GM19455 (cell line): ENCODE measurements around the gene LYPD1.
"Not testable (repeated sequence)": the region's sequence is repeated elsewhere in the genome, so short reads cannot be mapped to it uniquely, and the experiment has no call there.

ENCODE experiments used
- ATAC-seq: cut with Tn5 transposase; IDR thresholded peaks from one replicate; pipeline ENCODE4 v1.9.1; 2021; ENCODE audit not compliant: unreplicated experiment

LYPD1 gene, protein sequence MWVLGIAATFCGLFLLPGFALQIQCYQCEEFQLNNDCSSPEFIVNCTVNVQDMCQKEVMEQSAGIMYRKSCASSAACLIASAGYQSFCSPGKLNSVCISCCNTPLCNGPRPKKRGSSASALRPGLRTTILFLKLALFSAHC

DNA sequence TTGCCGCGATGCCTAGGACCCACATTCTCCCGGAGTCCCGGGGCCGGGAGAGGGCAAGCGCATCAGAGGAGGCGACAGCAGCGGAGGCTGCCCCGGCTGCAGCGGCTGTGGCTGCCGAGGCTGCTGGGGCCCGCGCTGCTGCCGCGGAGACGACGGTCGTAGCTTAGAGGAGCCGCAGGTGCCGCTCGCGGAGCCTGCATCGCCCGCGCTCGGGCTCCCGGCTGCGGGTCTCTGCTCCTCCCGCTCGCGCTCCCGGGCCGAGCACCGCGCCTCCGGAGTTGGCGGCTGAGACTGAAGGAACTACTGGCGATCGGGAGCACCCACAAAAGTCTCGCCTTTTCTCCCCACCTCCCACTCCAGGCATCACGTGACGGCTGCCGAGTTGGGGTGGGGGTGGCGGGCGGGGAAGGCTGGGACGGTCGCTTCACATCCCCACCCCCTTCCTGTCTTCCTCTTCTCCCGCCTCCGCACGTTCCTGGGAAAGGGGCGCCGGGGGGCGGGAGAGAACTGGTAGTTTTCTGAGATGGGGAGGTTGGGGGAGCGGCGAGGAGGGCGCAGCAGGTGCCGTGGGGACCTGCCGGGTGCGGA, at the start of gene LYPD1:
Gene LYPD1, minus strand, starts transcription at position 298 of the 588 bp plus-strand sequence. Its CDS starts 273 bp downstream, at position 25.
- no peak for ATAC-seq

DNA sequence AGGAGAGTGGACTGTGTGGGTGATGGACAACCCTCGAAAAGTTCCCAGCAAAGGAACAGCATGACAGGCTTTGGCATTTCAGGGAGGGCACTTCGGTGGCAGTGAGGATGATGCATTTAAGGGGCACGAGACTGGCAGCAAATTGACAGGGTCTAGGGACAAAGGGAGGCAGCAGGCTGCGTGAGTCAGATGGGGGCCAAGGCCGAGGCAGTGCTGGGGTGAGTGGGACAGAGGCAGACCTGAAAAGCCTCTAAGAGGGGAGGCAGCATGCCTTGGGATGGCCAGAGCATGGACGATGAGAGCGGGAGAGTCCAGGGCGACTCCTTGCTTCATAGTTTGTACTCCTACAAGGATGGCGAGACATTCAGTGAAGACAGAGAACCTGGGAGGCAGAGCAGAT, 49.5 kb upstream of the LYPD1 start:
- ATAC-seq, result no peak

DNA sequence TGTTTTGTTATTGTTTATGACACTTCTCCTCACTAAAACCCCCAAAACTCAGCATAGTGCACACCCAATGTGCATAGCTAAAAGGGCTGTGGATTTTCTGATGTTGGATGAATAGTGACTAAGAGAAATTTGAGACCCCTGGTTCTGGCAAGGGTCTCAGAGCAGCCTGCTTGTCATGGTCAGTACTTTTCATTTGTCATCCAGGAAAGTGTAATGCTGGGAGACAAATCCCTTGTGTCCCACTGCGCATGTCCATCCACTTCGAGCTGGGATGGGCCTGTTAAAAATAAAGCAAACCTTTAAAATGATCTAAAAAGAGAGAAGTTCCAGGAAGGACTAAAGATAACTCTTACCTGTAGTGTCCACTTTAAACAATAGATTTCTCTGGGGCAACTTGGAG, 46.9 kb upstream of the LYPD1 start:
- ATAC-seq, result no peak

DNA sequence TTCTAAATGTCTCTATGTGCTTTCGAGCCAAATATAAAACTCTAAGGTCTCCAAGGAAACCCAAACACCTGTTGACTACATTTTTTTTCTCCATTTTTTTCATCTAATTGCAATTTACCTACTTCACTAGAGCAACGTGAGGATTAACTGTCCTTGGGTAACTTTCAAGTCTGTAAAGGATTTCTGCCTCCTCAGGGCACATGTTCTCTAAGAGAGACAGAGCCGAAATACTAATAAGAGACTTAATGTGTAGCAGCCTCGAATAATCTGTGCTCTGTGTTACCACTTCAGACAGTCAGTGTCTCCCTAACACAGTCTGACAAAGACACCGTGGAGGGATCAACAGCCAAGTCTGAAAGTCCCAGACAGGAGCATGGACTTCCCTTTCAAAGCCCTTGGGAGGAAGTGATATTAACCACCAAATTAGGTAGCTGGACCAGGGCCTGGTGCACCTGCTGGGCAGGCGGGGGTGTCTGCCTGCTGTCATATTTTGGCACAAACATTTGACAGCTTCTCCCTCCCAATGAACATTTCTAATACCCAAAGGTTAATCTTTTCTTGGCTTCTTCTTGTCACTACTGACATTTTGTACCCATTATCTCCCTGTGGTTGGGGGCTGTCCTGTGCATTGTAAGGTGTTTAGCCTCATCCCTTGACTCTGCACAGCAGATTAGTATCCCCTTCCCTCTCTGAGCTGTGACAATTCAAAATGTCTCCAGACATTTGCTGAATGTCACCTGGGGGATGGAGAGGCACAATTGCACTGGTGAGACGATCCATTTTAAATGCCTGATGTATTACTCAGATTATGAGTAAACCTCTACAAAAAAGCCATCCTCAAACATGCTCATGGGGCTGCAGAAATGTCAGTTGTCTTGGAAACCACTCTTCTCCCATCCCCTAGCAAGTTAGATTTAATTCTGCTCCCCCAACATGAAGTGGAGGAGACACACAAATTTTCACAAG, 45.7 kb upstream of the LYPD1 start:
- ATAC-seq, result no peak

DNA sequence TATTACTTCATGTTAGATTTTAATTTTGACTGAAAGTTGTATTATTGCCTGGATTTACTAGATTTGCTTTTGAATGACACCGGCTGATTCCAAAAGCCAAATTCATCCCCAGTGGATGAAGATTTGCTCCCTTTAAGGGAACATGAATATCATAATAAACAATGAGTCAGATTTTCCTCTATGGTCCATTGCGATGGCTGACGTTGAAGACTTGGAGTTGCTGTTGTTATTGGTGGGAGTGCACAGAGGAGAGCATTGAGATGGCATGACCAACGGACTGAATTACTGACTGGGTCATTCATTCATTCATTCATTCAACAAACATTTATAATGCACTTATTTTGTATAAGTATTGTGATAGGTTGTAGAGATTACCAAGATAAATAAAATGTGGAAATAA, 33.4 kb upstream of the LYPD1 start:
- ATAC-seq, result no peak

DNA sequence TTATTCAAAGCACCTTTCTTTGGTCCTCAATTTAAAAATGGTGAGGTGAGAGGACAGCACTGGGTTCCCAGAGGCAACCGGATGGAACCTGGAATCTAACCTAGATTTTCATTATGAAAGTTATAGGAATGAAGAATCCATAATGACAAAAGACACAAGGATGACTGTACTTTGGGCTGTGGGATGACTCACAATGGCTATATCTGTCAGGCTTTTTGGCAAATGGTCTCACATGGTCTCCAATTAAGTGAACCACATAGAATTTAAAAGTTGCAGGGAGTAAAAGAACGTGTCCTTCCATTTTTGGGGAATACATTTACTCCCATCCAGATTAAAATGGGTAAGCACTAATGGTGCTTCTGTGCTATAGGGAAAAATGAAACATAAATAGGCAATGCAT, 31.8 kb upstream of the LYPD1 start:
- ATAC-seq, result no peak

DNA sequence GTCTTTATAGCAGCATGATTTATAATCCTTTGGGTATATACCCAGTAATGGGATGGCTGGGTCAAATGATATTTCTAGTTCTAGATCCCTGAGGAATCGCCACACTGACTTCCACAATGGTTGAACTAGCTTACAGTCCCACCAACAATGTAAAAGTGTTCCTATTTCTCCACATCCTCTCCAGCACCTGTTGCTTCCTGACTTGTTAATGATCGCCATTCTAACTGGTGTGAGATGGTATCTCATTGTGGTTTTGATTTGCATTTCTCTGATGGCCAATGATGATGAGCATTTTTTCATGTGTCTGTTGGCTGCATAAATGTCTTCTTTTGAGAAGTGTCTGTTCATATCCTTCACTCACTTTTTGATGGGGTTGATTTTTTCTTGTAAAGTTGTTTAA, 29.8 kb upstream of the LYPD1 start:
- ATAC-seq, result not testable (repeated sequence)

DNA sequence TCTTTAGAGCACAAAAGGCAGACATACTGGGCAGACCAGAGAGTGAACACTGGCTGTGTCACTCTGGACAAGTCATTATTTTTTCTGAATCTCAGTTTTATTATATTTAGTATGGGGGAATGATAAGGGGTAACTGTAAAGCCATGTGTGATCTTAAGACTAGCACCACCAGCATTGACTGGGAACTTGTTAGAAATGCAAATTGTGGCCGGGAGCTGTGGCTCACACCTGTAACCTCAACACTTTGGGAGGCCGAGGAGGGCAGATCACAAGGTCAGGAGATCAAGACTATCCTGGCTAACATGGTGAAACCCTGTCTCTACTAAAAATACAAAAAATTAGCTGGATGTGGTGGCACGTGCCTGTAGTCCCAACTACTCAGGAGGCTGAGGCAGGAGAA, 28.3 kb upstream of the LYPD1 start:
- ATAC-seq, result not testable (repeated sequence)

DNA sequence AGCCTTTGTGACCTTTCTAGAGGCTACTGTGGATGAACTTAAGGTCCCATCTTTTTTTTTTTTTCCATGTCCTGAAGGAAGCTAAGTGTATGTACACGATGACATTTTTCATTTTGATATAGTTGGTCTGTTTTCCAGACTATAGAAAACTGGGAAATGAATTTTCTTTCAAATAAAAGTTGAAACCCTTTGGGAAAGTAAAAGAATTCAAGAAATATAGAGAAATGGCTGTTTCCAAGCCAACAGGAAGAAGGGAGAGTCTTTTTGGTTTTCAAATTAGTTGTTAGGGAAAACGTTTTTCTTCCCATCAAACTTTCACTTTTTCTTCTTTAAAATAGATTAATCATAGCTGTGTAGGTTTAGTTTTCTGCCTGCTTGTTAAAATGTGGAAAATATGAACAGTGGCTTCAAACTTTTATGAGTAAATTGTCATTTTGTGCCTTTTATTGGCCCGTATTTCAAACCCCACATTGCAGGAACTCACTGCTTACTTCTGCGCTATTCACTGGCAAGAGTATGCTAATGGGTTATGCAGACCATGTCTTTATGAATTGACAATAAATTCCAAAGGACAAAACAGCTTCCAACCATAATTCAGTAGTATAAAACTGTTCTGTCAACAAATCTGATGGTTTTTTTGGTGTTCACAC, 27.7 kb upstream of the LYPD1 start:
- no peak for ATAC-seq

DNA sequence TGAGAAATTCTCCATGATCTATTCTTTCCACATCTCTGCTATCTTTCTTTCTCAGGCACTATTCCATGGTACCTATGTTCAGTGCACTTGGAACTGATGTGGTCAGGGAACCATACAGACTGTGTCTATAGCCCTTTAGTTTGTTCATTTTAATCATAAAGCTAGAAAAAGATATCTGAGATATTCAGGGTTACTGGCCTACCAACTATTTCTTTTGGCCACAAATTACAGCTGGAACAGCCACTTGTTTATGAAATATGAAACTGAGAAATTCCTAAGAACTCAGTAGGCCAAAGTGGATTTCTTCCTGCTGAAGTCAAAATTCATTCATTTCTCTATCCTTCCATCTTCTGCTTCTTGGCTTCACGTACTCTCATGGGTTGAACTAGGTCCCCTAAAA, 22.8 kb upstream of the LYPD1 start:
- no peak for ATAC-seq

DNA sequence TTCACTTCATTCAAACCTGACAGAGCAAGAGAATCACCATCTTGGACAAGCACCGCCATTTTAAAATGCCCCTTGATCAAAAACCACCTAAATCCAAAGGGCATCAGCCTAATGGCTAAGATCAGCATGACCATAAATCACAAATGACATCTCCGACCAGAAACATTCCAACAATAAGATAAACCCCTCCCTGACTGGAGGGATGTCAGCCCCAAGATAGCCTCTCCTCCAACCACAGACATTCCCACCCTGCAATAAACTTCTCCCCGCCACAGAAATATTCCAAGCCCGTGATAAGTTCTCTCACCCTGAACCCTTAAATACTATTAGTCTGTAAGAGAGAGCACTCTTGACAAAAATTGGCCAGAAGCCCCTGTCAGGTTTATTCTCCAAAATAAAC, 21.6 kb upstream of the LYPD1 start:
- ATAC-seq, result no peak

DNA sequence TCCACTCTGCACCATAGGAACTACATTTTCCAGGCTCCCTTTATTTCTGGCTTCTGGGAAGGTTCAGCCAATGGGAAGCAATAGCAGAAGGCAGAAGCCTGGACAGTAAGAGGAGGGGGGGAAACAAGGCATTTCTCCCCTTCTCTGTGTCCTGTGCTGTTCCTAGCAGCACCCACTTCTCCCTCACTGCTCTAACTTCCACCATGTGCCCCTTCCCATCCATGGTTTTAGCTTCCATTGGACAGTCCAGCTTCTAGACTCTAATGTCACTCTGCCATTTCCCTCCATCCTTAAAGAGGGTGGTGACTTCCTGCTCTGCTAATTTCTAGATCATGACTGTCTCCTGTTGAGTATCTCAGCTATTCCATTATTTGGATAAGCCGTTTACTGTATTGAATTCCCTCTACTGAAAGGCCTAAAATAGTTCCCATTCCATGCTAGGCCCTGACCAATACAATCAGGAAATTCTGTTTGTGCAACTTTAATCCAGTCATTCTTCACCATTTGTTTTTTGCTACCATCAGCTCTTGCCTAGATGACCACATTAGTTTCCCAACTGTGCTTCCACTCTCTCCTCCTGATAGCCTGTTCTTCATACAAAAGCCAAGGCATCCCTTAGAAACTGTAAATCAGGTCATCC, 20.8 kb upstream of the LYPD1 start:
- ATAC-seq, result no peak

DNA sequence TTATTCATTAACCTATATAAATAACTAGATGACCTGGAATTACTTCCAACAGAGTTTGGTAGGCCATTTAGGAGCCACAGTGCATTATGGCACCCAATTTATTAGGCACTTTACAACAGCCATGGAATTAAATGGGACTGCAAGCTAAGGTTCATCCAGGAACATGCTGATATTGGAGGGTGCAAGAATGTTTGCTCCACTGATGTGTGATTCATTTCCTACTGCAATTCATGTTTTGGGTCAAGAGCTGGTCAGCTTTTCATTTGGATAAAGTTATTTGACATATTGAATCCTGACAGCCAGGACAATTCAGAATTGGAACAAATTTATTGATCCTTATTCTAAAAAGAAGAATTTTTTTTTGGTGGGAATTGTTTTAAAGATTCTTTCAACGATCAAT, 11.8 kb upstream of the LYPD1 start:
- ATAC-seq, result no peak

DNA sequence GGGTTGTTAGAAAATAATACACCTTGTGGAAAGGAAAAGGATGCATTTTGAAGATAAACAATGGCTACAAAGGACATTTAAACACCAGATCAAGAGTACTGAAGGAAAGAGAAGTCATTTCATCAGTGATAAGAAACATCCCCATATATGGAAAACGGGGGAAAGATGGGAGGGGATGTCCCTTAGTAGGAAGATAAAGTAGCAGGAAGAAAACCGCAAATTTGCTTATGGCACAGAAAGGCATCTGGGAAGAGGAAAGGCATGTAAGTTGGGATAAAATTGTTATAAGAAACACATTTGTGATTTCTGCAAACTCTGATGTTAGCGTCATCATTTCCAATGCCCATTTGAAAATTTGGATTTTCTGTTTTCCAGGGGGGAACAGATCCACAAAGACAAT, 10.5 kb upstream of the LYPD1 start:
- no peak for ATAC-seq

DNA sequence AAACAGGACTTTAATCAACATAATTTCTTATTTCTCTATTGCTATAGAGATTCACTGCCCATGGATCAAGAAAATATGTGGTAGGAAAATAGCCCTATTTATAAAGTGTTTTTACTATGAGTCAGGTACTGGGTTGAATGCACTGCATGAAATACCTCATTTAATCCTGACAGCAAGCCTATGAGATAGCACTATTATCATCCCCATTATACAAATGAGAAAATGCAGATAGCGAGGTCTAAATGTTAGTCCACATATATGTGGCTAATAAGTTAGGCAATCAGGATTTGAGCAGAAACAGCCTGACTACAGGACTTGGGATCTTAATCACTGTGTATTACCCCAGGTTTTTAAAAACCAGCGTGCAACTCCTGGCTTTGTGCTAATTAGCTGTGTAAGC, 8.5 kb upstream of the LYPD1 start:
- no peak for ATAC-seq

DNA sequence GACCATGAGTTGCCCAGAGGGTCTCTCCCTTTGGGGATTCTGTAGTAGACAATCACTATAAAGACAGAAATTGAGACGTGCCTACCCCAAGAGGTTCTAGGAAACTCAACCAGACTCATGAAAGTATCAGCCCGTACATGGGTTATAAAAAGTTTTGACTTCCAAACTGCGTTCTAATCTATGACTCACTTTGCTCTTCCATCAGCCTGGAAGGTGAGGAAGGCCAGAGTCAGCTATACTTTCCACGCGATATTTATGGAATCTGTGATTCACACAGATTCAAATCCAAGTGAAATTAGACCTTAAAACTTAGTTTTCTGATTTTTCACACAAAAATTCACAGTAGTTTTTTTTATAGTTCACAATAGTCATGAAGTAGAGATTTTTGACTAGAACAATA, 7.7 kb upstream of the LYPD1 start:
- ATAC-seq, result no peak

DNA sequence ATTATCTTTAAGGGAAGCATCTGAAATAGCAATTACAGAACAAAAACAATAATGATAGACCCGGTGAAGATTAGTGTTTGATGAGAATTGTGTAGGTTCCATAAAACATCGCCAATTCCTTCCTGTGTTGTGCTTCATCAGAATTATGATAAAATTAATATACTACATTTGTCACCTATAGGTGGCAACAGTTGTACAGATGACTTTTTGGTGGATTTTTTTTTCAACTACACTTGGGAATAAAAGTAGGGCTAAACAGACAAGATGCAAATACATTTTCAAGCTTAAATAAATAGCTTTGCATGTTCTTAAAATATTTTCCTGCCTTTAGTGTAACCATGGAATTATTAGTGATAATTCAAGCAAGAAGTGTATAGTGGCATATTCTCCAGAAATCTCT, 7.0 kb upstream of the LYPD1 start:
- ATAC-seq, result no peak

DNA sequence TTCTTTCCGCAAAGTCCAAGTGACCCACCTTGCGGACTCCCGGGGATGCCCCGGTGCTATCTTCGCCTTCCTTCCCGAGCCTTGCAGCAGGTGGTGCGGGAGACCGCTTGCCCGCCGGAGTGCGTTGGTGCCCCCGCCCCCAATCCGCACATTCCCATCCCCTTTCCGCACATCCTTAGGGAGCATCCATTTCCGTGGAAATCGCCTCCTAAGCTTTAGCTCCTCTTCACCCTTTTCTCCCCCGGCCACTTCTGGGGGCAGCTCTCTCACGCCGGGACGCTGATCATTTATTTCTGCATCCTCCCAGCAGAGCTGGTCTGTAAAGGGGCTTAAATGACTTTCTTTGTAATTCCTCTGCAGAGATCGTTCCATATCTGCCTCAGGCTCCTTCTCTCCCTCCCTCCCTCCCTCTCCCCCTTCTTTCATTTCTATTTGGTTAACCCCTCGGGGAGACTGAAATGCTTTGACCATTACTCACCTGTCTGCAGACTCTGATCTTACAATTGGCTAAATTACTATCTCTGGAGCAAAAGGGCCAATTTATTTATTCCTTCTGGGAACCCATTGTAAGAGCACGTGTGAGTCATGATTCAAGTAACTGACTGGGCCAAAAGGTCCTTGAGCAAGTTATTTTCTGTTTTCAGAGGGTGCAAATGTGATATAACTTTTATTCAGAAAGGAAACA, 1.3 kb upstream of the LYPD1 start:
- no peak for ATAC-seq

DNA sequence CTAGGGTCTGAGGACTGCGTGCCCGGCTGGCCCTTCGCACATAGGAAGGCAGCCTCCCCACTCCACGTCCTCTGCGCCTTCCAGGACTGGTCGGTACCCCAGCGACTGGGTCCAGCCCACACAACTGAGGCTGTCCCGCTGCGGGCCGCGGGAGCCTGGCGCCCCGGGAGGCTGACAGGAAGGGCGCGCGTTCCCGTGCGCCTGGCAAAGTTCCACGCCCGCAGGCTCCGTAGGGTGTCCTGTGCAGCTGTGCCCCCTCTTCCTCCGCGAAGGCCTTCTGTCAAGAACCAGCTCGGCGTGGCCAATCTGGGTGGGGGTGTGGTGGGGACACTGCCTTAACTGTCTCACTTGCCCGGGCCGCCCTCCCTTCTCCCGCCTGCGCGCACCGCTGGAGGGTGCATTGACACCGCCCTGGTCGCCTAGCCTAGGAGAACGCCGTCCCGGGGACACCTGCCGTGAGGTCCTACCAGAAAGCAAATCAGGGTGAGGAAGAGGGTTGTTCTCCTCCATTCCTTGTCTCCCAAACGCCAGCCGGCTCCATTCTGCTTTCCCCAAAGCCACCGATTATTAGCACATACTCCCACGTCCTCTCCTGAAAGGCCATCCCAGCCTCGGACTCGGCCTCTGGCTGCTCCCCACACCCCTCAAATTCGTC, 618 bp upstream of the LYPD1 start:
- ATAC-seq, result no peak
